ENCODE measurements around the gene NUTM2A.
"Not testable (repeated sequence)": the region's sequence is repeated elsewhere in the genome, so short reads cannot be mapped to it uniquely, and the experiment has no call there.

- TF ChIP-seq POLR2A (IDR thresholded peaks at IDR 0.05), result not testable (repeated sequence)
- TF ChIP-seq, protein P1, sequence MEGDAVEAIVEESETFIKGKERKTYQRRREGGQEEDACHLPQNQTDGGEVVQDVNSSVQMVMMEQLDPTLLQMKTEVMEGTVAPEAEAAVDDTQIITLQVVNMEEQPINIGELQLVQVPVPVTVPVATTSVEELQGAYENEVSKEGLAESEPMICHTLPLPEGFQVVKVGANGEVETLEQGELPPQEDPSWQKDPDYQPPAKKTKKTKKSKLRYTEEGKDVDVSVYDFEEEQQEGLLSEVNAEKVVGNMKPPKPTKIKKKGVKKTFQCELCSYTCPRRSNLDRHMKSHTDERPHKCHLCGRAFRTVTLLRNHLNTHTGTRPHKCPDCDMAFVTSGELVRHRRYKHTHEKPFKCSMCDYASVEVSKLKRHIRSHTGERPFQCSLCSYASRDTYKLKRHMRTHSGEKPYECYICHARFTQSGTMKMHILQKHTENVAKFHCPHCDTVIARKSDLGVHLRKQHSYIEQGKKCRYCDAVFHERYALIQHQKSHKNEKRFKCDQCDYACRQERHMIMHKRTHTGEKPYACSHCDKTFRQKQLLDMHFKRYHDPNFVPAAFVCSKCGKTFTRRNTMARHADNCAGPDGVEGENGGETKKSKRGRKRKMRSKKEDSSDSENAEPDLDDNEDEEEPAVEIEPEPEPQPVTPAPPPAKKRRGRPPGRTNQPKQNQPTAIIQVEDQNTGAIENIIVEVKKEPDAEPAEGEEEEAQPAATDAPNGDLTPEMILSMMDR (IDR thresholded peaks at IDR 0.05), result not testable (repeated sequence)
Measured at GRCh38 chr10:87239346-87239808, 14.1 kb downstream of the NUTM2A start.

Measured in tibial nerve (tissue), 3 donors.